ENCODE measurements around the gene FAM124A.

Gene FAM124A

GRCh38 chr13:51178456-51179074, 43.6 kb upstream of the FAM124A start:
- no peak overlapping the region for H3K14ac ChIP-seq (ENCODE audit: low read length)
- H3K23ac ChIP-seq (ENCODE audit: low read length), result no peak overlapping the region
- no CpG with 5 or more reads among the region's 4 CpGs for WGBS (ENCODE audit: extremely low coverage, insufficient coverage, insufficient read length)
- H3K4me1 ChIP-seq (ENCODE audit: control insufficient read depth in 1 of 2, insufficient read depth in 2 of 2, low read length in 2 of 2), result no peaks in the 10 kb centered on the region
- no peaks in the 10 kb centered on the region for H3K79me2 ChIP-seq (ENCODE audit: control insufficient read depth, insufficient read depth, low read length, poor library complexity)
- no peaks in the 10 kb centered on the region for H3K9me3 ChIP-seq (ENCODE audit: insufficient read depth, low read depth, low read length)
- DNase-seq, result no peak
- H4K91ac ChIP-seq (ENCODE audit: low read depth, low read length), result no peak overlapping the region
- no peak overlapping the region for H3K27ac ChIP-seq (ENCODE audit: low read depth, low read length)
- no peaks in the 10 kb centered on the region for H3K36me3 ChIP-seq (ENCODE audit: control insufficient read depth in 1 of 2, insufficient read depth in 2 of 2, low read length in 2 of 2)
- H3K79me1 ChIP-seq (ENCODE audit: low read length), result no peaks in the 10 kb centered on the region
- no peaks in the 10 kb centered on the region for H3K27me3 ChIP-seq (ENCODE audit: insufficient read depth, low read length)
- H4K12ac ChIP-seq (ENCODE audit: low read depth, low read length), result no peak overlapping the region
- no peak overlapping the region for H3K18ac ChIP-seq (ENCODE audit: low read length)
- no peak overlapping the region for H2AFZ ChIP-seq (ENCODE audit: insufficient read depth, low read length, poor library complexity)
- H4K8ac ChIP-seq (ENCODE audit: low read depth, low read length), result no peak overlapping the region
- H2BK120ac ChIP-seq (ENCODE audit: insufficient read depth, low read length, poor library complexity), result no peak overlapping the region
- H3K4me3 ChIP-seq (ENCODE audit: low read depth, low read length), result no peak overlapping the region
- H3K4me2 ChIP-seq (ENCODE audit: low read length), result no peak overlapping the region
- no peak overlapping the region for H3K9ac ChIP-seq (ENCODE audit: low read length)
- H2BK12ac ChIP-seq (ENCODE audit: low read length), result no peak overlapping the region
- no peak overlapping the region for H3K4ac ChIP-seq (ENCODE audit: low read depth, low read length)
- no peak overlapping the region for H2BK5ac ChIP-seq (ENCODE audit: low read depth, low read length, poor library complexity)
- no peak overlapping the region for H2AK5ac ChIP-seq (ENCODE audit: low read length)

- H3K9ac ChIP-seq (ENCODE audit: low read length), result no peak overlapping the region
- WGBS (ENCODE audit: extremely low coverage, insufficient coverage, insufficient read length), result no CpG with 5 or more reads among the region's 5 CpGs
- no peaks in the 10 kb centered on the region for H3K79me1 ChIP-seq (ENCODE audit: low read length)
- no peak overlapping the region for H3K4me2 ChIP-seq (ENCODE audit: low read length)
- H2BK120ac ChIP-seq (ENCODE audit: insufficient read depth, low read length, poor library complexity), result no peak overlapping the region
- H3K27ac ChIP-seq (ENCODE audit: low read depth, low read length), result no peak overlapping the region
- no peak for DNase-seq
- no peak overlapping the region for H3K4me3 ChIP-seq (ENCODE audit: low read depth, low read length)
- H3K27me3 ChIP-seq (ENCODE audit: insufficient read depth, low read length), result no peaks in the 10 kb centered on the region
- no peak overlapping the region for H2AK5ac ChIP-seq (ENCODE audit: low read length)
- no peak overlapping the region for H3K23ac ChIP-seq (ENCODE audit: low read length)
- H3K4ac ChIP-seq (ENCODE audit: low read depth, low read length), result no peak overlapping the region
- H3K14ac ChIP-seq (ENCODE audit: low read length), result no peak overlapping the region
- H4K8ac ChIP-seq (ENCODE audit: low read depth, low read length), result no peak overlapping the region
- H4K12ac ChIP-seq (ENCODE audit: low read depth, low read length), result no peak overlapping the region
- no peak overlapping the region for H2BK12ac ChIP-seq (ENCODE audit: low read length)
- no peak overlapping the region for H3K18ac ChIP-seq (ENCODE audit: low read length)
- no peaks in the 10 kb centered on the region for H3K79me2 ChIP-seq (ENCODE audit: control insufficient read depth, insufficient read depth, low read length, poor library complexity)
- no peaks in the 10 kb centered on the region for H3K4me1 ChIP-seq (ENCODE audit: control insufficient read depth in 1 of 2, insufficient read depth in 2 of 2, low read length in 2 of 2)
- no peak overlapping the region for H2BK5ac ChIP-seq (ENCODE audit: low read depth, low read length, poor library complexity)
- no peaks in the 10 kb centered on the region for H3K9me3 ChIP-seq (ENCODE audit: insufficient read depth, low read depth, low read length)
- H3K36me3 ChIP-seq (ENCODE audit: control insufficient read depth in 1 of 2, insufficient read depth in 2 of 2, low read length in 2 of 2), result no peaks in the 10 kb centered on the region
- no peak overlapping the region for H4K91ac ChIP-seq (ENCODE audit: low read depth, low read length)
- no peak overlapping the region for H2AFZ ChIP-seq (ENCODE audit: insufficient read depth, low read length, poor library complexity)
Observed at GRCh38 chr13:51179432-51179971, 42.7 kb upstream of the FAM124A start.

- no peak overlapping the region for H4K91ac ChIP-seq (ENCODE audit: low read depth, low read length)
- H2BK5ac ChIP-seq (ENCODE audit: low read depth, low read length, poor library complexity), result no peak overlapping the region
- H3K36me3 ChIP-seq (ENCODE audit: control insufficient read depth in 1 of 2, insufficient read depth in 2 of 2, low read length in 2 of 2), result no peaks in the 10 kb centered on the region
- no peak overlapping the region for H3K23ac ChIP-seq (ENCODE audit: low read length)
- no peak overlapping the region for H3K4me2 ChIP-seq (ENCODE audit: low read length)
- no peaks in the 10 kb centered on the region for H3K4me1 ChIP-seq (ENCODE audit: control insufficient read depth in 1 of 2, insufficient read depth in 2 of 2, low read length in 2 of 2)
- no peak overlapping the region for H4K8ac ChIP-seq (ENCODE audit: low read depth, low read length)
- no peak overlapping the region for H2AK5ac ChIP-seq (ENCODE audit: low read length)
- H3K14ac ChIP-seq (ENCODE audit: low read length), result no peak overlapping the region
- H2BK120ac ChIP-seq (ENCODE audit: insufficient read depth, low read length, poor library complexity), result no peak overlapping the region
- H3K4me3 ChIP-seq (ENCODE audit: low read depth, low read length), result no peak overlapping the region
- no peak overlapping the region for H3K4ac ChIP-seq (ENCODE audit: low read depth, low read length)
- H3K79me2 ChIP-seq (ENCODE audit: control insufficient read depth, insufficient read depth, low read length, poor library complexity), result no peaks in the 10 kb centered on the region
- no peak overlapping the region for H2AFZ ChIP-seq (ENCODE audit: insufficient read depth, low read length, poor library complexity)
- H3K9ac ChIP-seq (ENCODE audit: low read length), result no peak overlapping the region
- no CpG with 5 or more reads among the region's 2 CpGs for WGBS (ENCODE audit: extremely low coverage, insufficient coverage, insufficient read length)
- H3K27me3 ChIP-seq (ENCODE audit: insufficient read depth, low read length), result no peaks in the 10 kb centered on the region
- H4K12ac ChIP-seq (ENCODE audit: low read depth, low read length), result no peak overlapping the region
- H3K79me1 ChIP-seq (ENCODE audit: low read length), result no peaks in the 10 kb centered on the region
- DNase-seq, result no peak
- H3K27ac ChIP-seq (ENCODE audit: low read depth, low read length), result no peak overlapping the region
- H3K9me3 ChIP-seq (ENCODE audit: insufficient read depth, low read depth, low read length), result no peaks in the 10 kb centered on the region
- no peak overlapping the region for H2BK12ac ChIP-seq (ENCODE audit: low read length)
- no peak overlapping the region for H3K18ac ChIP-seq (ENCODE audit: low read length)
Observed at GRCh38 chr13:51180853-51181511, 41.2 kb upstream of the FAM124A start.

- H3K4ac ChIP-seq (ENCODE audit: low read depth, low read length), result no peak overlapping the region
- no peak overlapping the region for H3K4me3 ChIP-seq (ENCODE audit: low read depth, low read length)
- no peak overlapping the region for H4K8ac ChIP-seq (ENCODE audit: low read depth, low read length)
- no peak overlapping the region for H2AFZ ChIP-seq (ENCODE audit: insufficient read depth, low read length, poor library complexity)
- H3K14ac ChIP-seq (ENCODE audit: low read length), result no peak overlapping the region
- H2BK5ac ChIP-seq (ENCODE audit: low read depth, low read length, poor library complexity), result no peak overlapping the region
- no peak overlapping the region for H3K4me2 ChIP-seq (ENCODE audit: low read length)
- H3K79me1 ChIP-seq (ENCODE audit: low read length), result no peaks in the 10 kb centered on the region
- H2AK5ac ChIP-seq (ENCODE audit: low read length), result no peak overlapping the region
- no peaks in the 10 kb centered on the region for H3K79me2 ChIP-seq (ENCODE audit: control insufficient read depth, insufficient read depth, low read length, poor library complexity)
- no peaks in the 10 kb centered on the region for H3K27me3 ChIP-seq (ENCODE audit: insufficient read depth, low read length)
- H3K27ac ChIP-seq (ENCODE audit: low read depth, low read length), result no peak overlapping the region
- H2BK120ac ChIP-seq (ENCODE audit: insufficient read depth, low read length, poor library complexity), result no peak overlapping the region
- H3K9me3 ChIP-seq (ENCODE audit: insufficient read depth, low read depth, low read length), result no peaks in the 10 kb centered on the region
- no peaks in the 10 kb centered on the region for H3K36me3 ChIP-seq (ENCODE audit: control insufficient read depth in 1 of 2, insufficient read depth in 2 of 2, low read length in 2 of 2)
- no peak overlapping the region for H4K91ac ChIP-seq (ENCODE audit: low read depth, low read length)
- no peak overlapping the region for H3K23ac ChIP-seq (ENCODE audit: low read length)
- no peak overlapping the region for H2BK12ac ChIP-seq (ENCODE audit: low read length)
- no peak overlapping the region for H4K12ac ChIP-seq (ENCODE audit: low read depth, low read length)
- DNase-seq, result no peak
- H3K18ac ChIP-seq (ENCODE audit: low read length), result no peak overlapping the region
- H3K4me1 ChIP-seq (ENCODE audit: control insufficient read depth in 1 of 2, insufficient read depth in 2 of 2, low read length in 2 of 2), result no peaks in the 10 kb centered on the region
- H3K9ac ChIP-seq (ENCODE audit: low read length), result no peak overlapping the region
- no CpG with 5 or more reads among the region's 4 CpGs for WGBS (ENCODE audit: extremely low coverage, insufficient coverage, insufficient read length)
Observed at GRCh38 chr13:51181786-51182383, 40.3 kb upstream of the FAM124A start.
